Astrocyte (in vitro differentiated cells and primary cell): ENCODE data around the gene LECT2. TPM values are rescaled to one million over a fixed set of nuclear protein-coding genes. Genes with fewer than 3 reads are reported as not detected.

ENCODE experiments used
- DNase-seq: peaks from one replicate; pipeline ENCODE4 v3.0.0-alpha.2; 2010; ENCODE audit warnings: low read depth
- FAIRE-seq: peaks from 2 replicates; lab custom pipeline; 2011; peaks lifted over from hg19 to GRCh38; lab: Jason Lieb, UNC
- H2AFZ ChIP-seq: 2 replicates; pipeline ENCODE4 v1.6.0; 2012; ENCODE audit warnings: low read depth, low read length, inconsistent platforms
- H3K27ac ChIP-seq: 2 replicates; pipeline ENCODE4 v1.5.1; 2011; ENCODE audit warnings: low read depth, low read length, inconsistent platforms
- H3K27me3 ChIP-seq: 2 replicates; pipeline ENCODE4 v1.6.0; 2011; ENCODE audit warnings: low read length, inconsistent platforms; ENCODE audit not compliant: insufficient read depth
- H3K36me3 ChIP-seq: 2 replicates; pipeline ENCODE4 v1.5.1; 2011; ENCODE audit warnings: low read length, inconsistent platforms; ENCODE audit not compliant: insufficient read depth
- H3K4me1 ChIP-seq: 2 replicates; pipeline ENCODE4 v1.5.1; 2011; ENCODE audit warnings: low read length, inconsistent platforms; ENCODE audit not compliant: insufficient read depth
- H3K4me2 ChIP-seq: 2 replicates; pipeline ENCODE4 v1.6.0; 2012; ENCODE audit warnings: low read length, inconsistent platforms
- H3K4me3 ChIP-seq: 2 replicates; pipeline ENCODE4 v1.5.1; 2011; ENCODE audit warnings: low read depth, mild to moderate bottlenecking, low read length, inconsistent platforms; ENCODE audit not compliant: insufficient read depth
- H3K79me2 ChIP-seq: 2 replicates; pipeline ENCODE4 v1.6.0; 2012; ENCODE audit warnings: mild to moderate bottlenecking, low read length, inconsistent platforms; ENCODE audit not compliant: insufficient read depth
- H3K9ac ChIP-seq: 2 replicates; pipeline ENCODE4 v1.6.0; 2012; ENCODE audit warnings: mild to moderate bottlenecking, low read length, inconsistent platforms
- H3K9me3 ChIP-seq: 2 replicates; pipeline ENCODE4 v1.5.1; 2012; ENCODE audit warnings: low read depth, mild to moderate bottlenecking, low read length, inconsistent platforms; ENCODE audit not compliant: insufficient read depth
- H4K20me1 ChIP-seq: 2 replicates; pipeline ENCODE4 v1.6.0; 2012; ENCODE audit warnings: low read length, inconsistent platforms; ENCODE audit not compliant: insufficient read depth
- H3K27ac Mint-ChIP-seq: one replicate; pipeline ENCODE4 v1.8.0; 2021; ENCODE audit warnings: mild to moderate bottlenecking, mixed read lengths; ENCODE audit not compliant: unreplicated experiment
- H3K27me3 Mint-ChIP-seq: one replicate; pipeline ENCODE4 v1.8.0; 2021; ENCODE audit warnings: low read depth, mixed read lengths; ENCODE audit not compliant: unreplicated experiment
- H3K36me3 Mint-ChIP-seq: one replicate; pipeline ENCODE4 v1.8.0; 2021; ENCODE audit warnings: low read depth, mixed read lengths; ENCODE audit not compliant: unreplicated experiment
- H3K4me1 Mint-ChIP-seq: one replicate; pipeline ENCODE4 v1.8.0; 2021; ENCODE audit warnings: low read depth, mixed read lengths; ENCODE audit not compliant: unreplicated experiment
- H3K4me3 Mint-ChIP-seq: one replicate; pipeline ENCODE4 v1.8.0; 2021; ENCODE audit warnings: mild to moderate bottlenecking, moderate library complexity, mixed read lengths; ENCODE audit not compliant: unreplicated experiment
- H3K9me3 Mint-ChIP-seq: one replicate; pipeline ENCODE4 v1.8.0; 2021; ENCODE audit warnings: mild to moderate bottlenecking, mixed read lengths; ENCODE audit not compliant: unreplicated experiment
- CTCF ChIP-seq: IDR thresholded peaks from 2 replicates; pipeline ENCODE4 v1.5.1; 2011; ENCODE audit warnings: low read depth, mild to moderate bottlenecking, inconsistent platforms, low read length, moderate library complexity; ENCODE audit not compliant: insufficient read depth
- EZH2 ChIP-seq: IDR thresholded peaks from 2 replicates; pipeline ENCODE4 v1.6.1; 2012; ENCODE audit warnings: mild to moderate bottlenecking, low read length, inconsistent platforms; ENCODE audit not compliant: insufficient read depth
- total RNA-seq: library from RNA; stranded (reverse); gene quantifications from 2 replicates; pipeline ENCODE4 v1.2.1, GENCODE V29; 2021

Gene LECT2
- total RNA-seq, 1 donor from 2014 or later = not detected

- Mint-ChIP-seq H3K4me3 (no peak overlapping the region), H3K27ac (no peak overlapping the region), H3K36me3 (no peaks in the 10 kb centered on the region), H3K27me3 (peaks cover 28% of the 10 kb centered on the region), H3K9me3 (no peaks in the 10 kb centered on the region), H3K4me1 (peaks cover 5% of the 10 kb centered on the region)
- peaks cover 23% of the 10 kb centered on the region for H3K27me3 ChIP-seq
- FAIRE-seq = no peak
- no peak overlapping the region for H3K4me2 ChIP-seq
- no peak overlapping the region for H2AFZ ChIP-seq
- no peaks in the 10 kb centered on the region for H3K9me3 ChIP-seq
- TF ChIP-seq EZH2 (no peak), CTCF (no peak)
- no peaks in the 10 kb centered on the region for H3K4me1 ChIP-seq
- no peak overlapping the region for H3K27ac ChIP-seq
- H3K36me3 ChIP-seq = no peaks in the 10 kb centered on the region
- peak; percentile 26 for DNase-seq
- no peak overlapping the region for H3K9ac ChIP-seq
- no peaks in the 10 kb centered on the region for H4K20me1 ChIP-seq
- no peak overlapping the region for H3K4me3 ChIP-seq
- H3K79me2 ChIP-seq = no peaks in the 10 kb centered on the region
Measured at GRCh38 chr5:135934939-135935338, 19.8 kb downstream of the LECT2 start.

GRCh38 chr5:135930949-135931295 lies 23.9 kb downstream of the LECT2 start:
- H3K27me3 Mint-ChIP-seq = peaks cover 56% of the 10 kb centered on the region

More at GRCh38 chr5:135930949-135931295, 23.9 kb downstream of the LECT2 start:
- TF ChIP-seq CTCF = no peak
- no peak for TF ChIP-seq EZH2
- Histone ChIP-seq H4K20me1 (no peaks in the 10 kb centered on the region), H3K27me3 (peaks cover 47% of the 10 kb centered on the region), H3K79me2 (no peaks in the 10 kb centered on the region), H3K27ac (no peak overlapping the region), H3K9ac (no peak overlapping the region), H3K4me1 (no peaks in the 10 kb centered on the region), H3K4me2 (peak overlapping the region; percentile 84), H2AFZ (peak overlapping the region; percentile 74), H3K36me3 (no peaks in the 10 kb centered on the region), H3K9me3 (no peaks in the 10 kb centered on the region), H3K4me3 (peak overlapping the region; percentile 49)
- peak overlapping the region; percentile 75 for H3K4me3 Mint-ChIP-seq
- FAIRE-seq (no peak), DNase-seq (no peak)
- H3K36me3 Mint-ChIP-seq = no peaks in the 10 kb centered on the region
- no peak overlapping the region for H3K27ac Mint-ChIP-seq
- peaks cover 1% of the 10 kb centered on the region for H3K9me3 Mint-ChIP-seq
- peaks cover 5% of the 10 kb centered on the region for H3K4me1 Mint-ChIP-seq
